Stimulated activated naive CD4-positive, alpha-beta T cell treated with Interleukin-2 at 50 U/mL for 16 hours (primary cell): Measurements from ENCODE around the gene PIGN.

ENCODE experiments used
- DNase-seq: peaks from one replicate; lab custom pipeline; 2025; lab: John Stamatoyannopoulos, UW

PIGN gene

DNA sequence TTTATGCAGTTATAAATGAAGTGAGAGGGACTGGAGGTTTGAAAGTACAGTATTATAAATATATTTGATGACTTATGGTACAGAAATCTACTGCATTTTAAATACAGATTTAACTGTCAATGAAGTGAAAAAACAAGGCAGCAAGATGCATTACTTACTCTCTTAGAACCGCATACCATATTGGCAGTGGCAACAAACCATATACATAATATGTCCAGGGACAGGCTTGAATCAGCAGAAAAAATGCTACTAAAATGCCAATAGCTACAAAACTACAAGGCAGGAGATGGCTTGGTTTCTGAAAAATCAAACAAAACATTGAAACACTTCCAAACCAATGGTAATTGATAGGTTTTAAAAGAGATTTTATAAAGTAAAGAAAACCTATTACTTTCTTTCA lies 77.2 kb downstream of the PIGN start:
- no peak for DNase-seq

DNA sequence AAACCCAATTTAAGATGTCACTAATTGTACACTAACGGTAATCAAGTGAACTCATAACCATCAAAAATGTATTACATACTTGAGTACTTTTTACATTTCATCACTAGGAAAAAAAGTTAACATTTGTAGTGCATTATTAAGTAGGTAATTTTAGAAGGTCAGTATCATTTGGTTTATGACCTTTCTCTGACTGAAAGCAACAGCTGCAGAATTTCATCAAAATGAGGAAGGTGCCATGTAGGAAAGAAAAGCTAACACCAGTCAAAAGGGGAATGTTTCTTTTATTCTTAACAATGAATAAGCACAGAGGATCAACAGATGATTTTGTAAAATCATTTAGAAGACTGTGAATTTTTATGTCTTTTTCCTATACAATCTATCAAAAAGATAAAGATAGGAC lies 79.0 kb downstream of the PIGN start:
- no peak for DNase-seq

DNA sequence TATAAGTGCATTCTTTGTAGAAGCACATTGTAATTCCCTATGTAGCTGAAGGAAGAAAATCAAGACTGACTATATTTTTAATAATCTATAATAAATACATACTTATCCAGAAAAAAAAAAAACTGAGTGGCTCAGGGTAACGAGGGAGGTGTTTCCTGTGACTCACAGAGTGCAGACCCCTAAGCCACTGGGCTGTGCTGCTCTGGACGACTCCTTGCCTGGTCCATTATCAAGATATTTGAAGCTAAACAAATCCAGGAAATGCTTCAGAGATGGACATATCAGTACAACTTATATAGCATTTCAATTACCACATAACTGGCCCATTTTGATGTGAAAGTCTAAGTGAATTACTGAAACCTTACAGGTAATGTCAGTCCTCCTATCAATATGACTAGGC lies 80.6 kb downstream of the PIGN start:
- no peak for DNase-seq

DNA sequence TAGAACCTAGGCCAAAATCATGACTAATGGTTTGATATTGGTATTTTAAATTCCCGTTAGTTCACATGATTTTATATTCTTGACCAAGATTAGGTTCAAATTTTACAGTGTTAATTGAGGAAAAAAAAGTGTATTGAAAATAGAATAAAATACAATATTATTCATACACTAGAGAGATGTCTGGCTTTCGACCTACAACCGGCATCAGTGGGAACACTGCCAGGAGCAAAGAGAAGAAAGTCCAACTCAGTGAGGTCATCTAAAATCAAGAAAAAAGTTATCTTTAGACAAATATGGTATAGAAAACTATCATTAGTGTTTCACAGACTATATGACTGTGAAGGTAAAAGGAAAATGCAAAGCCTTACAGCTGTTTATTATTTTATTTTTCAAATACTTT lies 81.5 kb downstream of the PIGN start:
- DNase-seq: no peak

DNA sequence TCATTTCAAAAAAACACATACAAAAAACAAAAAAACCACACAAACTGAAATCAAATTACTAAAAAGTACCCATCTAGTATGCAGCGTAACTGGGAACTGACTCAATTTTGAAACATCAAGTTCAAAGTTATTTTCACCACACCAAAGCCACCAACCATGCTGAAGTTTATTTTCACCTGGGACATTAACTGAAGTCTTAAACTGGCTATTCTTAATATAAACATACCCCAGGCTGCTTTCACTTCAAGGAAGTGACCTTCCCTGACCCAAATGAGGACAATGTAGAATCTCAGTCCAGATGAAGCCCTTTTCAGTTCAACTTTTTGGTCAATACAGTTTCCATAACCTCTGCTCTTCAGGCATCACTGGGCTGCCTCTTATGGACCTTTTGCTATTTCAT lies 84.6 kb downstream of the PIGN start:
- DNase-seq: no peak

DNA sequence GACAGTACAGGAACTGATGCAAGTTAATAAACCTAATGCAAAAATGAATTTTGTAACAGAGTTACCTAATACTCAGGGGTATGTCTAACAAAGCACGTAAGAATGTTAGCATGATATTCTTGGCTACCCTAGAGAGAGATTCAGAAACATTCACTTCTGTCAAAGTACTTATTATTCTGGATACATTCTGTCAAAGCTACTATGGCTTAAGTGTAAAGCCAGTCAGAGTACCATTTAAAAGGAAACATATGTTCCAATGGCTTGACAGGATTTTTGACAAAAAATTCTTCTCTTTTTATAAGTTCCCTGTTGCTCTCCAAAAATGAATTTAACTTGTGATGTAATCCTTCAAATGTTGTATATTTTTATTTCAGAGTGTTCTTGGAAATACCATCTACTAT lies 85.5 kb downstream of the PIGN start:
- no peak for DNase-seq

DNA sequence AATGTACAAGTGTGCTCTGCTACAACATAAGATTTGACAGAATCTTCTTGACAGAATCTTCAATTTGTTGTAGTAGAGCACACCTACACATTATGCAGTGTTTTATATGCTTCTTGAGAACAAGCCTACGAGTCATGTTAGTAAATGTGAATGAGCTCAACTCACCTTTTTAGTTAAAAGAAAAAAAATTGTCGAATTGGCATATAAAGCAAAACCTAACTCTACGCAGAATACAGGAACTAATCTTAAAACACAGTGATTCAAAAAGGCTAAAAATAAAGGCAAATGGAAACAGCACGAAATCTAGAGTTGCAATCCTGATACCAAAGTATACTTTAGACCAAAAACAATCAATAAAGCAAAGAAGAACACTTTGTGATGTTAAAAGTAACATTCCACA lies 87.9 kb downstream of the PIGN start:
- no peak for DNase-seq

DNA sequence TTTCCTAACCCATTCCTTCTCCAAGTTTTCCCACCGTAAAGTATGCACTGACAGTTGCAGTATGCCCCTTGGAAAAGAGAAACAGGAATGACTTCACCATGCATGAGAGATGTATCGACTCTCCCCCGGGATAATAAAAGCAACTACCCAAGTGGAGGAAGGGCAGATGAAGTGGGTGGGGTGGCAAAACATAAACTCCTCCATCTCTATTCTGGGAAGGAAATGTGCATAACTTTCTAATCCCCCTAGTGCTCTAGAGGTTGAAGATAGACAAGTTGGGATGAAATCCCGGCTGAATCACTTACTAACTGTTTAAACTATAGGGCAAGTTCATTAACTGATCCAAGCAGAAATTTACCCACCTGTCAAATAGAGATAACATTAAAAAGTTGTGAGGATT lies 89.2 kb downstream of the PIGN start:
- DNase-seq: no peak

DNA sequence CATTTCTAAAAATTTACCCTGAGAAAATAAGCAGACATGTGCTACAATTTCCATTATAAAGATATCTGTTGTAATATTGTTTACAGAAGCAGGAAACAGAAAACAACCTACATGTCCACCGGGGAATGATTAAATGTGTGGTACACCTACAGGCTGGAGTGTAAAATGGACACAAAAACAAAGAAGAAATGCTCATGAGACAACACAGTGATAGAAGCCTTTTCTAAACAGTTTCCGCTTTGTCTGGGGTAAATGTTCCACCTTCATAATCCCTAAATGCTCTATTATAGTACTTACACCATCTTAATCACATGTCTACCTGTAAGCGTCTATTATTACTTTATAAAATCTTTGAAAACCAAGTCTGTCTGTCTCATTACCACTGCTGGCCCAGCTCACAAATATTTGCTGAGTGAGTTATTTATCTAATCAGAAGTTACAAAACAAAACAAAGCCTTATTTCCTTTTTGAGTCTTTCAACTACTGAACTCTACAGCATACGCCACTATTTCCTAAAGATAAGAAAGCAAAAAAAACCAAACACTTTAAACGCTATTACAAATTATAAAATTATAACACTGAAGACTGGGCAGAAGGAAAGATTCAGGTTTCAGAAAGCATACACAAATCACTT lies 95.3 kb downstream of the PIGN start:
- no peak for DNase-seq

DNA sequence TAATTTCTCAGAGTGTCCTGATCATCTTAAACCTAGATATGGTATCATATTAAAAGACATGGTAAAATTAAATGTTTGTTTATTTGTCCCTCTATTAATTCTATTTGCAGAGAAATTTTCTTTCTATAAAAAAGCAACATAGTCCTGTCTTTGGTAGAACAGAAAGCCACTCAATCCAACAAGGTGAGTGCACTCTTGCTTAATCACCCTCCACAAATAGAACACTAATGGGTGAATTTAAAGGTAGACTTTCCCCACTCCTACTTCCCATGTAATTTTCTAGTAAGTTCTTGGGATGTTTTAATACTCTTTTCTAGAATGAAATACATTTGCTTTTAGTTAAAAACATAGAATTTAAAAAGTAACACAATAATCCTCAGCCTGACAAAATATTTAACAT lies 97.7 kb downstream of the PIGN start:
- no peak for DNase-seq

DNA sequence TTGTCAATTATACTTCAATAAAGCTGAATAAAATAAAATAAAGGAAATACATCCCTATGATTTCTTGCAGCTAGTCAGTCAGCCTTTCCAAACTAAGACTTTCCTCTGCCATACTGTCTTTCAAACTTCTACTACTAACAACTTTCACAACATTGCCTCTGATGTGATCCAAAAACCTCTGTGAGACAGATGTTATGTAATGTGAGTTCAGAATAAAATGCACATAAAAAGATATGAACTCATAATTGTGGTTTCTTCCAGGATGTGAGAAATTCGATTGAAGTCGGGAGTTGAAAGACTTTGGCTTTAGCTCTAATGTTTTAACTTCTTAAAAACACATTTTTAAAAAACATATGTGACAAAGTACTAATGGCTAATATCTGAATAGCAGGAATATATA lies 98.7 kb downstream of the PIGN start:
- DNase-seq: no peak

DNA sequence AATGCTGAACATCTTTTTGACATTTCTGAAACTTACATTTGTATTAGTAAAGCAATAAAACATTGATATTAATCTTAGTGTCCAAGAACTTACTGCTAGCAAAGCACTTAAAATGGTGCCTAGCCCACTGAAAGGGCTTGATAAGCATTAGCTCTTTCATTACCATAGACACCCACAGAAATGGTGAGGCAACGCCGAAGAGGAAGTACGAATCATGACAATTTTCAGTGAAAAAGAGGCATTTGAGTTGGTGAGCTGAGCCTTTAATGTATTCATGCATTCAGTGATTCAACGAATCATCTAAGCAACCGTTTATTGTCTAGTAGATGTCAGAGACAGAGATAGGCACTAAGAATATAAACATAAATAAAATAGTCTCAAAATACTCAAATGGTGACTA lies 101.1 kb downstream of the PIGN start:
- no peak for DNase-seq

DNA sequence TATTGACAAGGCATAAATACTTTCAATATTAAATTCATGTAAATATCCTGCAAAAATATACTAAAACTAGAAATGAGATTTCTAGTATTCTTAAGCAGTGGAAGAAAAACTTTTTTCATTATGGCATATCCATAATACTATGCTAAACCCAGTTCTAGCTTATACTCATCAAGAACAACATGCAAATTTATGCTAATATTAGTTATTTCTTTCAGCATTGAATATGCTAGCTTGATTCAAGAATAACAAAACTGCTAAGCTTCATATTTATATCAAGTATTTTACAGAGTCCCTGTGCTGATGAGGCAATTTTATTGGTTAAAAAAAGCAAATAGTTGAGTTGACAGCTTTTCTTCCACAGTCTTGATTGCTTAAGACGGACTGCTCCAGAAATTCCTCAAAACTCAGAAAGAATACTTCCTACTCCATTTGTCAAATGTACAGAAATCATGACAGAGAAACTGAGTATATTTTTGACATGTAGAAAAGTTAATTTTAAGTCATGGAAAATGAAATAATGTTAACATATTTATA lies 105.0 kb downstream of the PIGN start:
- DNase-seq: no peak

DNA sequence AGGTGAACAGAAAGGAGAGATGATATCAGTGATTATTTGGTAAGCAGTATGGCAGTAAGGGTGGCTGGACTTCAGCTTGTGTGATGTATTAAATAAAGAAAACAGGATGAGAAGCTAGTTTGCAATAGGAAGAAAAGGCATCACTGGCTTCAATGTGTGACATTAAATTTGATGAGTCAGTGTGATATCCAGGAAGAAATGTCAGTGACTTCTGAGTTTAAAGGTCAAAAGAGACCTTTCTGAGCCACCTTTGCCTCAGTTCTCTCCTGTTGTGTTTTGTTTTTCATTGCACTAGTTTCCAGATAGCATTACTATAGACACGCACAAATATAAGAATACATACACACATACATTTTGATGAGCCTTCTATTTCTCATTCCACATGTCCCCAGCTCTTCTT lies 105.6 kb downstream of the PIGN start:
- no peak for DNase-seq

DNA sequence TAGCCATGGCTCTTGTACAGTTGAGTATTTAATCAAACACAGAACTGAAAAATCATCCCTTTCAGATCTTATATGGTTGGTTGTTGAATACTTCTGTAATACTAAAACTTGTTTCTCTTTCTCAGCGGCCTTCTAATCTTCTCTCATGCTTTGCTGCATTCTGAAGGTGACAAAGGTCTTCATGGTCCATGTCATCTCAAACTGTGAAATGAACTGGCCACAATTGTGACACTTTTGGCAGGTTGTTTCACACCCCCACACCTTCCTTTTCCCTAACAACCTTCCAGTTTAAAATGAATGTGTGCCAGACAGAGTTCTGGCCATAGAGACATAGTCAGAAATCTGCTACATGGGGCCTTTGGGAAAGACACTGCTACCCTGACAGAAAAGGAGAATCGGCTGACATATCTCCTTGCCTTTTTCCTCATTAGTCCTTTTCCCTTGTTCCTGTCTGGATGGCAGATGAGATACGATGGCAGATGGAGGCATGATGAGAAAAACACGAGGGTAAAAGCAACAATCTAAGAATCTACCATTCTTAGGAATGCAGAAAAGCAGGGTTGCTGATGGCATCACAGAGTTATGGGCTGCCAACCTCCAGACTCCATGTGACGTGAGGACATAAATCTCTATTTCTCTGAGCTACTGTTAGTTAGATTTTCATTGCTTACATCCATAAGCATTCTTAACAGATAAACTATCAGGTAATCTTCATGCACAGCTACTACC lies 106.5 kb downstream of the PIGN start:
- no peak for DNase-seq

DNA sequence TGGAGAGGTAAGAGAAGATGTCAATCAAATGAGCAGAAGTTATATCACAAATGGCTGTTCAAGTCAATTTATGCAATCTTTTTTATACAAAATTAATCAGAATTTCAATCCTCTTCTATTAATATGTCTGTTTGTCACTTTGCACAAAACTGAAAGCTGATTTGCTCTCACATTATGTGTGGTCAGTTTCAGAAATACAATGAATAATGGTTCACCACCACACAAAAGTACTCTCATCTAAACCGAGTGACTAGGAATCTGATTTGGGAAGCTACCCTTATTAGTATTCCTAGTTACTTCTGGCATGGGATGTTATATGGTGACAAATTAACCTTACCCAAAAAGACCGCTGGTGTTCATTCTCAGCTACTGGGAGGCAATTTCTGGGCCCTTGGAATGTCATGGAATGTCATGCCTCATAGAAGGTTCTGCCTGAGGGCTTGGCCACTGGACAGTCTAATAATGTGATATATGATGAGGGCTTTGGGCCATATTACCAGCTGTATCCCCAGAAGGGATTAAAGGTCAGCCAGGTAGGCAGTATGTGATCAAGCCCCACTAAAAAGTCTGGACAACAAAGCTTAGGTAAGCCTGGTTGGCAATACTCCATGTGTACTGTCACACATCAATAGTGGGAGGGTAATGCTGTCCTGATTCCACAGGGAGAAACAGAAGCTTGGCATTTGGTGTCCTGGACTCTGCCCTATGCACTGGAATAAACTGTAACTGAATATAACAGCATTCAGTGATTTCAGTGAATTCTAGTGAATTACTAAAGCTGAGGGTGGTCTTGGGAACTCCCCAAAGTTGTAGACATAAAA lies 113.2 kb downstream of the PIGN start:
- DNase-seq: no peak

DNA sequence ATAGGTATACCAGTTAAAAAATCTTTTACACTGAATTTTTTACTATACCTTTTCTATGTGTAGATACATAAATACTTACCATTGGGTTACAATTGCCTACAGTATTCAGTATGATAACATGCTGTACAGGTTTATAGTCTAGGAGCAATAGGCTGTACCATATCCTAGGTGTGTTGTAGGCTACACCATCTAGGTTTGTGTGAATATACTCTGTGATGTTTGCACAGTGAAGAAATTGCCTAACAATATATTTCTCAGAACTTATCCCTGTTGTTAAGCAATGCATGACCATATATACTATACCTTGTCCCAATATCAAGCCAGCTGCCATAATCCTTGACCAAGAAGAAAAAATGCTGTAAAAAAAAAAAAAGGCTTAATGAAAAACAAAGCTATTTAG lies 114.5 kb downstream of the PIGN start:
- DNase-seq: no peak

DNA sequence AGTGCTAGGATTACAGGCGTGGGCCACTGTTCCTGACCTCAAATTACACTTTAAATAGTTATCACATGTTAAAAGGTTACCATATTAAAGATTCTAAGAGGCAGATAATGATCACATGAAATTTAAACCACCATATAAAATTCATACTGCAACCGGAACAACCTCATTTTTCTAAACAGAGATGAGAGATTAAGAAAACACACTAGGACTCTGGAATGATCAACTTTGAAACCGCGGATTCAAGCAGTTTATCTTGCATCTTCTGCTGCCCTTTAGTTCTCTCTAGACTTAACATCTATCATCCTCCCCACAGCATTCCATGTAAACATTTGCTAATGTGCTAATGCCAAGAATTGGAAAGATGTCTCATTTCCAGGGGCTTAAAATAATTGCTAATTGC lies 115.8 kb downstream of the PIGN start:
- no peak for DNase-seq

DNA sequence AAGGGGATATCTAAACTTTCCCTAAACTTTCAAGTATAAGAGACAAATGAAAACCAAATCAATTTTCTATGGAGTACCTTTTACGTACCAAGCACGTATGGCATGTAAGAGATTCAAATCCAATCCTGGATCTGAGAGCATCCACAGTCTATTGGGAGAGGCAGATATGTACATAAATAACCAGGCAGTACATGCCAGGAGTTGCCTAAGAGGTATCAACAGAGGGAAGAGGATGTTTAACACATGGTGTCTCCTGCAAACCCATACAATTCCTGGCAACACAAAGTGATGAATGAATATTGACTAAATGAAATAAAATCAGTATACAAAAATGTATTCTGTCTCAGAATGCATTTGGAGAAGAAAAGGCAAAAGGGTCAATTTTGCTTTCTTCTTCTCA lies 116.6 kb downstream of the PIGN start:
- no peak for DNase-seq

DNA sequence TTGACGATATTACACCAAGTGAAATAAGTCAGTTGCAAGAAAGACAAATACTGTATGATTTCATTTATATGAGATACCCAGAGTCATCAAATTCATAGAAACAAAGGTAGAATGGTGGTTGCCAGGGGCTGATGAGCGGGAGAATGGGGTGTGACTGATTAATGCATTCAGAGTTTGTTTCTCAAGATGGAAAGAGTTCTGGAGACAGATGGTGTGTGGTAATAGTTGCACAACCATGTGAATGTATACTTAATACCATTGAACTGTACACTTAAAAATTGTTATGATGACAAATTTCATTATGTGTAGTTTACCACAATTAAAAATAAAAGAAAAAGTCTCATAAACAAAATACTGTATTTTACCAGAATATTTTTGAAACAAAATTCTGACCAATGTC lies 117.3 kb downstream of the PIGN start:
- DNase-seq: no peak

DNA sequence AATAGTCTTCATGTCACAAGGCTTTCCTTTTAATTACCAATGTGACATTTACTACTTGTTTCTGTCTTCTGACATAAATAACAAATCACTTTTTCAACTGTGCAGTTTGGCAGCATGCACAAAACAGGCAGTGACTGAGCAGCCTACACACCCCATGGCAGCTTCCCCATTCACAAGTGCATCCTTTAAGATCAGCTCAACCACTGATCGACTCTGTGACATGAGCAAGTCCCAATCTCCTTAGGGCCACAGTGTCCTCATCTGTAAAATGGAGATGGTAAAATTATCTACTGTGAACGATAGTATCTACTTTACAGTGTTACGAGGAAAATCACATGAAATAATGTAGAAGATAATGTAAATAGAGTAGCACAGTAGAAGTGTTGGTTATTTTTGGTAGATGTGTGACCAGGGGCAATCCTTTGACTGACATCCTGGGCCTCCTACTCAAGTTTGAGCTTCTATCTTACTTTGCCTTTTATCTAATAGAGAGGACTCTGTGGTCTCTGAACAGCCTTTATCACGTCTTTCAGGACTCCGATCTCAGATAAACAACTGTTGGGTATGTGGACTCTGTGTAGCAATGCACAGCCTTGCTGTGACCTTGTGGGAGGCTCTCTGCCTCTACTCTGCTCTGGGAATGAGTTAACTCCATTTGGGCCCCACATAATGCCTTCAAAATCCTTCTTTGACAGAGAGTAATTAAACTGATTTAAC lies 120.6 kb downstream of the PIGN start:
- DNase-seq: no peak

DNA sequence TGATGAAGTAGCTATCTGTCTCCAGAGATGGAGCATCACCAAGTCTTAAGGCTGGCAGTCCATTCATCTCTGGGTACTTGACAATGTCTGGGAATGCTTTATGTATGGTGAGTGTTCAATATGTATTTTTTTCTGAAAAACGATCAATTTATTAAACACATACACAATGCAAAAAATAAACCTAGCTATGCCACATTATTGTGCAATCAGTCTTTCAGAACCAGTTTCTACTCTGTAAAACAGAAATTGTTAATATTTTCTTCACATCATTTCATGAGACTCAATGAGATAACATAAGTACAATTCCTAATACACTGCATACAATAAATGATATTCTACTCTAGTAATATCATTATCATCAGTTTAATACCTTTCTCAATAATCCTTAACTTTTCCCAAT lies 122.5 kb downstream of the PIGN start:
- DNase-seq: no peak
